HG02678 (cell line): ENCODE results near the gene BNIP3.

Experiments
- ATAC-seq: cut with Tn5 transposase; IDR thresholded peaks from one replicate; pipeline ENCODE4 v1.9.1; 2021; ENCODE audit warnings: mild to moderate bottlenecking, moderate library complexity; ENCODE audit not compliant: unreplicated experiment

The BNIP3 gene, protein sequence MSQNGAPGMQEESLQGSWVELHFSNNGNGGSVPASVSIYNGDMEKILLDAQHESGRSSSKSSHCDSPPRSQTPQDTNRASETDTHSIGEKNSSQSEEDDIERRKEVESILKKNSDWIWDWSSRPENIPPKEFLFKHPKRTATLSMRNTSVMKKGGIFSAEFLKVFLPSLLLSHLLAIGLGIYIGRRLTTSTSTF

GRCh38 chr10:131981429-131982184, at the start of gene BNIP3:
TSS of gene BNIP3 (minus strand) at chr10:131981923. CDS start at chr10:131981806, 117 bp downstream.
- peak; percentile 87 for ATAC-seq

DNA sequence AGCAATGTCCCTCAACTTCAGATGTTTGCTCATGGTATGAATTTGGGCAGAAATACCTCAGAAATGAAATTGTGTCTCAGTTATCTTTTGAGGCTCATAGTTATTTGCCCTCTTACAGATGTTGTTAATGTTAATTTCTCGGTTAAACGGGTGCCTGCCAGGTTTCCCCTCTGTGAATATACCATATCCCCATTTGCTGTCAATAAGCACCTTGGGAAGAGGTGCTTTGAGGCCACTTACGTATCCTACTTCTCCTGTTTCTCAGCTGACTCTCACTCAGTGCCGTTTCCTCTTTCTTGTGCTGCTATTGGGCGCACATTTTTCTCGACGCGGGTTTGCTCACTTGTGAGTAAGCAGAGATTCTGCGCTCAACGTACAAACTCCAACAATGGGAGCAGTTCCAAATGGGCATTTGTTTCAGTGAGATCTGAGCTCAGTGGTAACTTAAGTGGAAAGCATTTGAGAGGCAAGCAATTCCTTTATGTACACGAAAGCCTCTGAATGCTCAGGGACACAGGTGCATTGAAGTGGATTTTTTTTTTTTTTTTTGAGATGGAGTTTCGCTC, 49.3 kb upstream of the BNIP3 start:
- no peak for ATAC-seq

GRCh38 chr10:132028706-132029105, 47.0 kb upstream of the BNIP3 start:
- no peak for ATAC-seq

GRCh38 chr10:132027423-132027983, 45.8 kb upstream of the BNIP3 start:
- no peak for ATAC-seq

- ATAC-seq: no peak
Observed at GRCh38 chr10:132023092-132023811, 41.5 kb upstream of the BNIP3 start.

DNA sequence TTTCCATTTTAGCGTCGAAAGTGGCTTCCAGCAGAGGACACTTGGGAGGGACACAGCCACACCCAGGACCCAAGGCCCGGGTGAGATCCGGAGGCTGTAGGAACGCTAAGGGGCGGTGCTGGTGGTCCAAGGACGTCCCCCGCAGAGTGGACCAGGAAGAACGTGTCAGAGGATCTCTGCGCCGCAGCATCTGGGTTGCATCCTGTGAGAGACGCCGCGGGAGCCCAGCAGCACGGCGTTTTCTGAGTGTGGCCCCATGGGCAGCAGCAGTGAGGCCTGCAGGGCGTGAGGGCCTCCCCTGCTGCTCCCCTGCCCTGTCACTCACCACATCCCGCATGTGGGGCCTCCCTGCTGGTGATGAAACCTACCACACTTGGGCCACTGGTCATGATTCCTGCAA, 40.5 kb upstream of the BNIP3 start:
- no peak for ATAC-seq

DNA sequence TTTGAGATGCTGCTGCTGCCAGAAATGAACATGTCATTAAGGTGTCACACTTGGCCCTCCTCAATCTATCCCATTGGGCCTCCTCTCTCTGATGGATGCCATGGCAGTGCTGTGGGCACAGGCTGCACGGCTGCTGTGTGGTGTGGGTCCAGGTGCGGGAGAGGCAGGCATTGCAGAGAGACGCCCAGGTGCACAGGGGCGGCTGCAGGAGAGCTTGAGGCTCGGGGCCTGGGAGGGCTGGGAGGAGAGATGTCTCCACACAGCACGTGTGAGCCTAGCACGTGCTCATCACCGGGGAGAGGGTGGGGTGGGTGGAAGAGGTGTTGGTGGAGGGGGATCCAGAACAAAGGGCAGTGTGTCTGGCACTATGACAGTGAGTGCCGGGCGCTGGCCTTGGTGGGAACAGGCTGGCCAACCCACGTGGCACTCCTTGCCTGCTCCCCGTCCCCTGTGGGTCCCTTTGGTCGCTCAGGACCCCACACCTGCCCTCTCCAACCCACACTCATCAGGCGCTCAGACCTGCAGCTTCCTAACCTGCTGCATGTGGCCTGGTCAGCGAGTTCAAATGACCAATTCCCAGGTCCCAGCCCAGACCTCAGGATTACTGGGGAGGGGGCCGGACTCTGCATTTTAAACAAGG, 39.9 kb upstream of the BNIP3 start:
- ATAC-seq: no peak

GRCh38 chr10:132021046-132021445, 39.3 kb upstream of the BNIP3 start:
- ATAC-seq: no peak

- no peak for ATAC-seq
Observed at GRCh38 chr10:132020456-132020855, 38.7 kb upstream of the BNIP3 start.

DNA sequence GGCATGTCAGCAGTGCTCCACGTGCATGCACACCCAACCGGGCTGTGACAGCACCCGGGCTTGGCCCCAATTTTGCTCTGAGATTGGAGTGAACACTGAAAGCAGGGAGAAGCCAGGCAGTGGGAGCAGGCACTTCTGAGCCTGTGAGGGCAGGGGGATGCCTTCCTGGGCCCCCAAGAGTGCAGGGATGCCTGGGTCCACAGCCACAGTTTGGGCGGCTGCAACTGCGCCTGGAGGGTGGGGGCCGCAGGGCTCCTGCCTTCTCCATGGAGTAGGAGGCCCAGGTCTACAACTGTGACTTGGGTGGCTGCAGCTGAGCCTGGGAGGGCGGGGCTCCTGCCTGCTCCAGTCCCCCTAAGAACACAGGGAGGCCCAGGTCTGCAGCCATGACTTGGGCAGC, 37.6 kb upstream of the BNIP3 start:
- ATAC-seq: no peak

- ATAC-seq: no peak
Observed at GRCh38 chr10:132018446-132018845, 36.7 kb upstream of the BNIP3 start.

DNA sequence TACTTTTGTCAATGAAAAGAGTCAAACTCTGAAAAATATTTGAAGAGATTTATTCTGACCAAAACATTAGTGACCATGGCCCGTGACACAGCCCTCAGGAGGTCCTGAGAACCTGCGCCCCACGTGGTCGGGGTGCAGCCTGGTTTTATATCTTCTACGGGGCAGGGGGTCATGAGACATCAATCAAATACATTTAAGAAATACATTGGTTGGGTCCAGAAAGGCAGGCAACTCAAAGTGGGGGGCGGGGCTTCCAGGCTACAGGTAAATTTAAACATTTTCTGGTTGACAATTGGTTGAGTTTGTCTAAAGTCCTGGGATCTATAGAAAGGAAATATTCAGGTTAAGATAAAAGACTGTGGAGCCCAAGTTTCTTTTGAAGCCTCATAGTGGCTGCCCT, 34.8 kb upstream of the BNIP3 start:
- no peak for ATAC-seq

GRCh38 chr10:132011445-132011844, 29.7 kb upstream of the BNIP3 start:
- ATAC-seq: no peak

DNA sequence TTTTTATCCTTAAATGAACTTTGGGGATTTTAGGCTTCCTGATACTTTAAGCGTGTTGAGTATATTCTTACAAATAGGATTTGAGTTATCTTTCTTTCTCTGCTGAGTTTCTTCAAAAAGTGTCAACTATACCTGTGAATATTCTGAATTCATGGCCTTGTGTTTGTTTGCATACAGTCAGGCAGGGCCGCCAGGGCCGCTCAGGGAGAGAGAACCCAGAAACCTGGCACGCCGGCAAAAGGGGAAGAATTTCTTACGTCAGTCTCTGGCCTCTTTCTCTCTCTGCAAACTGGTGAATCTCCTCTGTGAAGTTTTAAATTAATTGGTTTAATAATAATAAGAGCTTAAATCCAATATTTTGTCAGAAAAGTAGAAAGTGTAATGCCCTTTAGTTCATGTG, 29.3 kb upstream of the BNIP3 start:
- no peak for ATAC-seq

DNA sequence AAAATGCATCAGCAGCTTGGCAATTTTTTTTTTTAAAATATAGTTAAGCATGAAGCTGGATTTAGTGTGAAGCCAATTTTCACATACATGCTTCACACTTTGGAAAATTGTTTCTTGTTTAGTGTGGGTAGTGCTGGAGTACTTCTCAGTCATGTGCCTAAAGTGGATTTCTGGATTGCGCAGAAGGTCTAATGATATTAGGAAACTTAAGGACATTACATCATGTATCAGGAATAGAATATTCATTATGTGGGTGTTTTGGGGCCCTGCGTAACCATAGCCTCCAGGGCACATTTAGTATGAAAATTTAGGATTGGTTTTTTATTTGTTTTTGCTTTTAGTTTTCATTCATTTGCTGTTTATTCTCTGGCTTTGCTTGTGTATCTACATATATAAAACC, 28.8 kb upstream of the BNIP3 start:
- ATAC-seq: no peak

- no peak for ATAC-seq
Observed at GRCh38 chr10:132009575-132009974, 27.9 kb upstream of the BNIP3 start.

DNA sequence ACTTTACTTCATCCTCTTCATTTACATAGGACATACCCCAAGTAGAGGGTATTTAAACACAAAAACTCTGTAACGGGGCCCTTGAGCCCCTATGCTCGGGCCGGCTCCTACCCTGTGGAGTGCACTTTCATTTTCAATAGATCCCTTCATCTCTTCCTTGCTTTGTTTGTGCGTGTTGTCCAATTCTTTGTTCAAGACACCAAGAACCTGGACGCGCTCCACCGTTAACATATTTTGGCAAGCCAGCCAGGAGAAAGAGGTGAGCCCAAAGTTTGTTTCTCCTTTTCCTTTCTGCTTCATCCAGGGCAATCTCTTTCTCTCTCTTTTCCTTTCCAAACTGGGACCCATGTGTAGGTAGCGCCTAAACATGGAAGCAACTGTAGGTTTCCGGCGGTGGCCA, 26.0 kb upstream of the BNIP3 start:
- ATAC-seq: no peak

DNA sequence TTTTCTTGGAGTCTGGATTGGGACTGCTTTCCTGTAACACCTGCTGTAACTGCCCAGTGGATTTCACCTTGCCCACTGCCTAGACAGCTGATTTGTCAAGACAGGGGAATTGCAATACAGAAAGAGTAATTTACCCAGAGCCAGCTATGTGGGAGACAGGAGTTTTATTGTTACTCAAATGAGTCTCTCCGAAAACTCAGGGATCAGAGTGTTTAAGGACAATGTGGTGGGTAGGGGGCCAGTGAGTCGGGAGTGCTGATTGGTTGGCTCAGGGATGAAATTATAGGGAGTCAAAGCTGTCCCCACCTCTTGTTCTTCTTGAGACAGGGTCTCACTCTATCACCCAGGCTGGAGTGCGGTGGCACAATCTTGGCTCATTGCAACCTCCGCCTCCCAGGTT, 25.2 kb upstream of the BNIP3 start:
- ATAC-seq: no peak

- no peak for ATAC-seq
Observed at GRCh38 chr10:132005147-132005546, 23.4 kb upstream of the BNIP3 start.

GRCh38 chr10:132004052-132004451, 22.3 kb upstream of the BNIP3 start:
- no peak for ATAC-seq
